ENCODE results near the gene ANTXRL. TPM values are rescaled to one million over a fixed set of nuclear protein-coding genes. Genes with fewer than 3 reads are reported as not detected.
"Not testable (repeated sequence)": the region's sequence is repeated elsewhere in the genome, so short reads cannot be mapped to it uniquely, and the experiment has no call there.

The ANTXRL gene
- polyA plus RNA-seq, 1 of the 3 experiments (the other 2 are of a cell fraction): not detected

- TF ChIP-seq NFIC (IDR thresholded peaks at IDR 0.05; ENCODE audit: borderline replicate concordance) (no peak), GATA2 (CRISPR knock-in tag; IDR thresholded peaks at IDR 0.05) (peak; percentile 95), EZH2phosphoT487 (IDR thresholded peaks at IDR 0.05; ENCODE audit: borderline replicate concordance, low read depth) (no peak), RCOR1 (IDR thresholded peaks at IDR 0.05; ENCODE audit: low read length) (peak; percentile 85)
These were observed 38.8 kb upstream of the ANTXRL start (continued) for GRCh38 chr10:46247808-46248569.

GRCh38 chr10:46248651-46249146 lies 38.1 kb upstream of the ANTXRL start:
- WGBS (ENCODE audit: low lambda C conversion rate): 65% methylated on average over 7 of the region's 10 CpGs
- ChIA-PET POLR2A (no interaction called here), CTCF (interaction anchor here (5.1 kb wide), 1 partner anchor 20 kb away, joined by 43 read pairs; no protein-coding TSS in a partner anchor)
- Histone ChIP-seq H3K27me3 (ENCODE audit: insufficient read depth) (peaks cover 5% of the 10 kb centered on the region; the same call in 1 of the 2 replicates), H3K4me2 (no peak overlapping the region), H3K9me2 (no peaks in the 10 kb centered on the region), H3K79me2 (ENCODE audit: insufficient read depth) (no peaks in the 10 kb centered on the region), H3K9me3 (no peaks in the 10 kb centered on the region), H4K20me1 (ENCODE audit: insufficient read depth) (no peaks in the 10 kb centered on the region), H3K4me1 (ENCODE audit: control insufficient read depth in 1 of 2, insufficient read depth in 2 of 2, low read depth in 1 of 2, low read length in 1 of 2) (peaks cover 0 to 27% of the 10 kb centered on the region in 2 experiments; a peak in 2 of 4 replicates), H3K4me3 (ENCODE audit: low read depth in 2 of 2, low read length in 1 of 2) (no peak overlapping the region), H3K27ac (ENCODE audit: low read depth in 2 of 2, low read length in 1 of 2) (peak overlapping the region in 1 of 2 experiments; percentile 94; a peak in 2 of 4 replicates), H3K36me3 (replicated peaks in 1 of 2; ENCODE audit: control insufficient read depth in 1 of 2, insufficient read depth in 2 of 2, low read length in 1 of 2) (no peaks in the 10 kb centered on the region), H3F3A (replicated peaks; ENCODE audit: insufficient read depth) (no peaks in the 10 kb centered on the region), H3K9ac (no peak overlapping the region), H2AFZ (ENCODE audit: low read depth) (no peak overlapping the region)
- TF ChIP-seq MAX (IDR thresholded peaks at IDR 0.05; ENCODE audit: low read depth) (no peak), TCF12 (IDR thresholded peaks at IDR 0.05) (no peak), SMC3 (IDR thresholded peaks at IDR 0.05; ENCODE audit: low read depth, low read length) (no peak), GABPA (IDR thresholded peaks at IDR 0.05; ENCODE audit: low read depth) (no peak), EP300 (IDR thresholded peaks at IDR 0.05; ENCODE audit: borderline replicate concordance in 1 of 2, low read depth in 1 of 2, low read length in 1 of 2) (no peak), CHD2 (IDR thresholded peaks at IDR 0.05; ENCODE audit: low read length, partially characterized antibody) (no peak), RFX5 (IDR thresholded peaks at IDR 0.05; ENCODE audit: low read length) (no peak), POLR2AphosphoS5 (IDR thresholded peaks at IDR 0.05; ENCODE audit: low read depth, low read length) (no peak), GATA2 (CRISPR knock-in tag; IDR thresholded peaks at IDR 0.05) (no peak), ELF1 (IDR thresholded peaks at IDR 0.05) (no peak), MEF2A (IDR thresholded peaks at IDR 0.05; ENCODE audit: borderline replicate concordance, low read depth) (no peak)
- TF ChIP-seq, protein P1, sequence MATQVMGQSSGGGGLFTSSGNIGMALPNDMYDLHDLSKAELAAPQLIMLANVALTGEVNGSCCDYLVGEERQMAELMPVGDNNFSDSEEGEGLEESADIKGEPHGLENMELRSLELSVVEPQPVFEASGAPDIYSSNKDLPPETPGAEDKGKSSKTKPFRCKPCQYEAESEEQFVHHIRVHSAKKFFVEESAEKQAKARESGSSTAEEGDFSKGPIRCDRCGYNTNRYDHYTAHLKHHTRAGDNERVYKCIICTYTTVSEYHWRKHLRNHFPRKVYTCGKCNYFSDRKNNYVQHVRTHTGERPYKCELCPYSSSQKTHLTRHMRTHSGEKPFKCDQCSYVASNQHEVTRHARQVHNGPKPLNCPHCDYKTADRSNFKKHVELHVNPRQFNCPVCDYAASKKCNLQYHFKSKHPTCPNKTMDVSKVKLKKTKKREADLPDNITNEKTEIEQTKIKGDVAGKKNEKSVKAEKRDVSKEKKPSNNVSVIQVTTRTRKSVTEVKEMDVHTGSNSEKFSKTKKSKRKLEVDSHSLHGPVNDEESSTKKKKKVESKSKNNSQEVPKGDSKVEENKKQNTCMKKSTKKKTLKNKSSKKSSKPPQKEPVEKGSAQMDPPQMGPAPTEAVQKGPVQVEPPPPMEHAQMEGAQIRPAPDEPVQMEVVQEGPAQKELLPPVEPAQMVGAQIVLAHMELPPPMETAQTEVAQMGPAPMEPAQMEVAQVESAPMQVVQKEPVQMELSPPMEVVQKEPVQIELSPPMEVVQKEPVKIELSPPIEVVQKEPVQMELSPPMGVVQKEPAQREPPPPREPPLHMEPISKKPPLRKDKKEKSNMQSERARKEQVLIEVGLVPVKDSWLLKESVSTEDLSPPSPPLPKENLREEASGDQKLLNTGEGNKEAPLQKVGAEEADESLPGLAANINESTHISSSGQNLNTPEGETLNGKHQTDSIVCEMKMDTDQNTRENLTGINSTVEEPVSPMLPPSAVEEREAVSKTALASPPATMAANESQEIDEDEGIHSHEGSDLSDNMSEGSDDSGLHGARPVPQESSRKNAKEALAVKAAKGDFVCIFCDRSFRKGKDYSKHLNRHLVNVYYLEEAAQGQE (IDR thresholded peaks at IDR 0.05; ENCODE audit: low read depth, low read length): no peak
- TF ChIP-seq, protein P2, sequence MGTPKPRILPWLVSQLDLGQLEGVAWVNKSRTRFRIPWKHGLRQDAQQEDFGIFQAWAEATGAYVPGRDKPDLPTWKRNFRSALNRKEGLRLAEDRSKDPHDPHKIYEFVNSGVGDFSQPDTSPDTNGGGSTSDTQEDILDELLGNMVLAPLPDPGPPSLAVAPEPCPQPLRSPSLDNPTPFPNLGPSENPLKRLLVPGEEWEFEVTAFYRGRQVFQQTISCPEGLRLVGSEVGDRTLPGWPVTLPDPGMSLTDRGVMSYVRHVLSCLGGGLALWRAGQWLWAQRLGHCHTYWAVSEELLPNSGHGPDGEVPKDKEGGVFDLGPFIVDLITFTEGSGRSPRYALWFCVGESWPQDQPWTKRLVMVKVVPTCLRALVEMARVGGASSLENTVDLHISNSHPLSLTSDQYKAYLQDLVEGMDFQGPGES (IDR thresholded peaks at IDR 0.05; ENCODE audit: low read depth, low read length): no peak
- DNase-seq: no peak

DNA sequence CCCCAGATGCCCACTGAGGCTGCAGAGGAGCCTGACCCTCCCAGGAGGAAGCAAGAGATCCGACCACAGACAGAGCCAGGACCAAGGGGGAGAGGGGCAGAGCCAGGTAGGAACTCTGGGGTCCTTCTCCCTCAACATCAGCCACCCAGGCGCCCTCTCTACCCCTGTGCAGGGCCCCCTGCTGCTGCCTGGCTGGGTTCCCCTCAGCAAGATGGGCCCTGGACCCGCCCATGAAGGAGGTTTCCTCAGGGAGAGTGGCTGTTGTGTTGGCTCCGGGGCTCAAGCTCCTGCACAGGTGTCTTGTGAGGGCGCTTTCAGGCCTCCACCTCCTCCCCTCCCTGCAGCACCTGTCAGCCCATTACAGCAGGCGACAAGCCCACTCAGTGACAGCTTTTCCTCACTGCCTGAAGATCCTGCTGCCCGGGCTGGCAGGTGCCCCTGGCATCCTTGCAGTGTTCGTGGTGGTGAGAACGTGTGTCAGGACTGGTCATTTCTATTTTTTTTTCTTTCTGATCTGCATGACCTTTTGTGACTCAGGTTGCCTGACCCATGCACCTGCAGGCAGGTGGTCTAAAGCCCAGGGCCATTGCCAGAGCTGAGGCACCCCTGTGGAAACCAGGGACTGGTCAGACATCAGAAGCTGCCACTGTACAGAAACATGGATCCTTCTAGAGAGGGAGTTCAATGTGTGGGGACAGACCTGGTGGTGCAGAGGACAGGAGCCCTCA lies 37.0 kb upstream of the ANTXRL start:
- peaks cover 0 to 27% of the 10 kb centered on the region in 2 experiments; a peak in 2 of 4 replicates for H3K4me1 ChIP-seq (ENCODE audit: control insufficient read depth in 1 of 2, insufficient read depth in 2 of 2, low read depth in 1 of 2, low read length in 1 of 2)
- H3K27ac ChIP-seq (ENCODE audit: low read depth in 2 of 2, low read length in 1 of 2); H3K4me3 ChIP-seq (ENCODE audit: low read depth in 2 of 2, low read length in 1 of 2); DNase-seq; POLR2A ChIA-PET; H3K36me3 ChIP-seq (replicated peaks in 1 of 2; ENCODE audit: control insufficient read depth in 1 of 2, insufficient read depth in 2 of 2, low read length in 1 of 2); H2AFZ ChIP-seq (ENCODE audit: low read depth); H3K9ac ChIP-seq; H3K27me3 ChIP-seq (ENCODE audit: insufficient read depth); H3K4me2 ChIP-seq; H3K79me2 ChIP-seq (ENCODE audit: insufficient read depth); H3F3A ChIP-seq (replicated peaks; ENCODE audit: insufficient read depth); H4K20me1 ChIP-seq (ENCODE audit: insufficient read depth); H3K9me3 ChIP-seq; H3K9me2 ChIP-seq: not testable (repeated sequence)
- CTCF ChIA-PET: interaction anchor here (11.2 kb wide), 1 partner anchor 21 kb away, joined by 136 read pairs; no protein-coding TSS in a partner anchor
- WGBS (ENCODE audit: low lambda C conversion rate): 37% methylated on average over 4 of the region's 9 CpGs
